ENCODE measurements around the gene GPR15. TPM values are rescaled to one million over a fixed set of nuclear protein-coding genes. Genes with fewer than 3 reads are reported as not detected.

Gene GPR15
- total RNA-seq, result not detected in 2 replicates

DNA sequence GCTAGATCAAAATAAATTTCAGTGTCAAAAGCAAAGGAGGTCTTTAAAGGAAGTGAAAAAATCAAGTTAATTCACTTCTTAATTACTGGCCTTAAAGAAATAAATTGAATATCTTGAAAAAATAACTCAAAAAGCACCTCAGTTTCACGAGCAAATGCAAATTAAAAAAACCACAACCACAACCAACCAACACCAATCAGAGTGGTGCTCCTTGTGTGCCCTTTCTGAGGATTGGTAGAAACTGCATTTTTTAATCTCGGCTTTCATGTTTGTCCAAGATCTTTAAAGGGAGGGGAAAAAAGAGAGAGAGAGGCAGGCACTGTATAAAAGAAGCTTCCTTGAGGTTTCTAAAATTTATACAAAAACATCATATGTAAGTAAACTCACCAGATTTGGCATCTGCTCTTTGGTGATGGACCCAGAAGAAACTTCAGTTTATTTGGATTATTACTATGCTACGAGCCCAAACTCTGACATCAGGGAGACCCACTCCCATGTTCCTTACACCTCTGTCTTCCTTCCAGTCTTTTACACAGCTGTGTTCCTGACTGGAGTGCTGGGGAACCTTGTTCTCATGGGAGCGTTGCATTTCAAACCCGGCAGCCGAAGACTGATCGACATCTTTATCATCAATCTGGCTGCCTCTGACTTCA lies at the start of gene GPR15:
TSS of gene GPR15 (plus strand) at position 357 of the 653 bp plus-strand sequence. CDS start at position 413, 56 bp downstream.

DNA sequence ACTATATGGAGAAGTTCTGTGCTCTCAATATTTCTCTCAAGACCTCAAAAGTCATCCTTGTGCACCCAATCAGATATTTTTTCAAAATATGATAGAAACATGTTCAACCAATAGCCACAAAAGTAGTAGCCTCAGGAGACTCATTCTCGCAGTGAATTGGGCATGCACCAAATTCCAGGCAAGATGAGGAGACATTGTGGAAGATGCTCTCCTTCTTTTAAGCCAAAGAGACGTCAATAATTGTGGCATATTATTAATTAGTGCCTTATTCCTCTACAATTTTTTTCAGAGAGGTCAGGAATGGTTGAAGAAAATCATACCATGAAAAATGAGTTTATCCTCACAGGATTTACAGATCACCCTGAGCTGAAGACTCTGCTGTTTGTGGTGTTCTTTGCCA lies 34.4 kb upstream of the GPR15 start, which contains the start of gene OR5K2:
TSS of gene OR5K2 (plus strand) at position 301 of the 400 bp plus-strand sequence. CDS start at position 301, 0 bp downstream.

DNA sequence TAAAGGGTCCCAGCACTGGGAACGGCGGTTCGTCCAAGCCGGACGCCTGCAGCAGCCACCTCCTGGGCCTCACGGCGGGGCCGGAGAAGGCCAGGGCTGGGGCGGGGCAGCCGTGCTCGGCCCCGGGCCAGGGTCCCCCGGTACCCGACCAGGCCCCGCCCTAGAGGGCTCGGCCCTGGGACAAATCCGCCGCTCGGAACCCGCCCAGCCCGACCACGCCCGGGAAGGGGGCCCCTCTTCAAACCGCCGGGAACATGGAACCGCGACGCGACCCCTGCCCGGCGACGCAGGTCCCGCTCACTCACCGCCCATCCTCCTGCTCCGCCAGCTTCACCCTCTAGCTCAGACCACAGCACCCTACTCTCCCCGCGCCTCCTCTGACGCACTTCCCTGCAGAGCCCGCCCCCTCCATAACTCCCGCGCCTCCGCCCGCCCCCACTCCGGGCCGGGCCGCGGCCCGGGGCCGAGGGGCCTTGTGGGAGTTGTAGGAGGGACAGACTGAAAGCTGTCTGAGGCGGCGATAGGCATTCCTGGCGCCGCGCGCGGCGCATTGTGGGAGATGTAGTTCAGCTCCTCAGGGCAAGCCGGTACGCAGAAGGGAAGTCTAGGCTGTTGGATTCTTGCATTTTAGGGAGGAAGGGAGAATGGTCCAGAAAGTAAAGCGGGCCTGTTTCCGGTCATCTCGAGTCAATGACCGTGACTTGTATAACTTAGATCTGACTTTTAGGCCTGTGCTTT lies 9.1 kb upstream of the GPR15 start, which contains the start of gene CLDND1:
TSS of gene CLDND1 (minus strand) at position 359 of the 738 bp plus-strand sequence. CDS start 1,478 bp downstream, outside the sequence.

Other genes with a start within 250 kb of the GPR15 start
- not detected in 2 replicates for gene OR5H2, start 249.5 kb upstream of the GPR15 start, total RNA-seq
- not detected in 2 replicates for gene OR5K4, start 178.1 kb upstream of the GPR15 start, total RNA-seq
- not detected in 2 replicates for gene OR5K3, start 141.3 kb upstream of the GPR15 start, total RNA-seq
- gene OR5K1, start 68.8 kb upstream of the GPR15 start, total RNA-seq, result not detected in 2 replicates
- gene OR5K2, start 34.3 kb upstream of the GPR15 start, total RNA-seq, result not detected in 2 replicates
- 63.0 and 81.1 TPM in 2 replicates for gene CLDND1, start 9.1 kb upstream of the GPR15 start, total RNA-seq
- 15.7 and 22.1 TPM in 2 replicates for gene CPOX, start 61.6 kb downstream of the GPR15 start, total RNA-seq
- gene ST3GAL6, start 231.4 kb downstream of the GPR15 start, total RNA-seq, result 4.9 and 11.3 TPM in 2 replicates

Data from aortic smooth muscle cell (primary cell).